ENCODE measurements around the gene MEDAG.

Gene MEDAG

GRCh38 chr13:30928978-30929377, 22.9 kb downstream of the MEDAG start:
- TF ChIP-seq POLR2A (IDR thresholded peaks at IDR 0.05; ENCODE audit: low read length) (no peak), GATA1 (IDR thresholded peaks at IDR 0.05; ENCODE audit: low read depth, low read length) (no peak)

GRCh38 chr13:30932481-30933353, 26.6 kb downstream of the MEDAG start, which contains the start of gene TEX26:
Gene TEX26, plus strand, starts transcription at chr13:30932656. Its CDS starts 60 bp downstream, at chr13:30932716.
- no peak for DNase-seq
- no peak for TF ChIP-seq POLR2A (IDR thresholded peaks at IDR 0.05; ENCODE audit: low read length)
- TF ChIP-seq GATA1 (IDR thresholded peaks at IDR 0.05; ENCODE audit: low read depth, low read length), result no peak

More at GRCh38 chr13:30928978-30929377, 22.9 kb downstream of the MEDAG start:
- no peak for DNase-seq

- DNase-seq, result no peak
- TF ChIP-seq POLR2A (IDR thresholded peaks at IDR 0.05; ENCODE audit: low read length), result no peak
- TF ChIP-seq GATA1 (IDR thresholded peaks at IDR 0.05; ENCODE audit: low read depth, low read length), result no peak
These were observed 27.2 kb downstream of the MEDAG start for GRCh38 chr13:30933354-30933670.

- TF ChIP-seq GATA1 (IDR thresholded peaks at IDR 0.05; ENCODE audit: low read depth, low read length), result no peak
- TF ChIP-seq POLR2A (IDR thresholded peaks at IDR 0.05; ENCODE audit: low read length), result no peak
- no peak for DNase-seq
These were observed 28.3 kb downstream of the MEDAG start for GRCh38 chr13:30934381-30934780.

- no peak for TF ChIP-seq GATA1 (IDR thresholded peaks at IDR 0.05; ENCODE audit: low read depth, low read length)
- no peak for TF ChIP-seq POLR2A (IDR thresholded peaks at IDR 0.05; ENCODE audit: low read length)
- no peak for DNase-seq
These were observed 28.7 kb downstream of the MEDAG start for GRCh38 chr13:30934803-30935202.

GRCh38 chr13:30936971-30937370, 30.9 kb downstream of the MEDAG start:
- TF ChIP-seq POLR2A (IDR thresholded peaks at IDR 0.05; ENCODE audit: low read length), result no peak
- no peak for TF ChIP-seq GATA1 (IDR thresholded peaks at IDR 0.05; ENCODE audit: low read depth, low read length)
- no peak for DNase-seq

GRCh38 chr13:30943881-30944280, 37.8 kb downstream of the MEDAG start:
- no peak for TF ChIP-seq POLR2A (IDR thresholded peaks at IDR 0.05; ENCODE audit: low read length)
- no peak for TF ChIP-seq GATA1 (IDR thresholded peaks at IDR 0.05; ENCODE audit: low read depth, low read length)
- DNase-seq, result no peak

- DNase-seq, result no peak
- TF ChIP-seq GATA1 (IDR thresholded peaks at IDR 0.05; ENCODE audit: low read depth, low read length) (no peak), POLR2A (IDR thresholded peaks at IDR 0.05; ENCODE audit: low read length) (no peak)
These were observed 51.3 kb downstream of the MEDAG start for GRCh38 chr13:30957258-30957943.

GRCh38 chr13:30959678-30960077, 53.6 kb downstream of the MEDAG start:
- TF ChIP-seq POLR2A (IDR thresholded peaks at IDR 0.05; ENCODE audit: low read length), result no peak
- TF ChIP-seq GATA1 (IDR thresholded peaks at IDR 0.05; ENCODE audit: low read depth, low read length), result no peak
- no peak for DNase-seq

GRCh38 chr13:30963791-30964190, 57.7 kb downstream of the MEDAG start:
- DNase-seq, result no peak
- TF ChIP-seq POLR2A (IDR thresholded peaks at IDR 0.05; ENCODE audit: low read length) (no peak), GATA1 (IDR thresholded peaks at IDR 0.05; ENCODE audit: low read depth, low read length) (no peak)

GRCh38 chr13:30965380-30965779, 59.3 kb downstream of the MEDAG start:
- TF ChIP-seq POLR2A (IDR thresholded peaks at IDR 0.05; ENCODE audit: low read length) (no peak), GATA1 (IDR thresholded peaks at IDR 0.05; ENCODE audit: low read depth, low read length) (no peak)
- DNase-seq, result no peak

GRCh38 chr13:30966101-30966500, 60.0 kb downstream of the MEDAG start:
- no peak for TF ChIP-seq POLR2A (IDR thresholded peaks at IDR 0.05; ENCODE audit: low read length)
- no peak for TF ChIP-seq GATA1 (IDR thresholded peaks at IDR 0.05; ENCODE audit: low read depth, low read length)
- no peak for DNase-seq

GRCh38 chr13:30968846-30969245, 62.8 kb downstream of the MEDAG start:
- no peak for DNase-seq
- TF ChIP-seq GATA1 (IDR thresholded peaks at IDR 0.05; ENCODE audit: low read depth, low read length) (no peak), POLR2A (IDR thresholded peaks at IDR 0.05; ENCODE audit: low read length) (no peak)

- TF ChIP-seq GATA1 (IDR thresholded peaks at IDR 0.05; ENCODE audit: low read depth, low read length), result no peak
- TF ChIP-seq POLR2A (IDR thresholded peaks at IDR 0.05; ENCODE audit: low read length), result no peak
- no peak for DNase-seq
These were observed 65.5 kb downstream of the MEDAG start for GRCh38 chr13:30971575-30971974.
